GM12878 (cell line): ENCODE results near the gene FAM187B.
"Not testable (repeated sequence)": the region's sequence is repeated elsewhere in the genome, so short reads cannot be mapped to it uniquely, and the experiment has no call there.

Source experiments
- BHLHE40 ChIP-seq, 2 experiments: fragments of 450-650 bp in 1 of 2; IDR thresholded peaks; 2 replicates each; pipeline ENCODE4 v1.6.1; 2011 to 2017; ENCODE audit warnings: low read depth in 2 of 2, borderline replicate concordance in 1 of 2, improper control_type of control experiment in 1 of 2, low read length in 1 of 2, mild to moderate bottlenecking in 1 of 2
- CBFB ChIP-seq: IDR thresholded peaks from 2 replicates; pipeline ENCODE4 v1.6.1; 2016; ENCODE audit warnings: antibody characterized with exemption, low read depth
- CBX5 ChIP-seq: sonication (generic); IDR thresholded peaks from 2 replicates; pipeline ENCODE4 v1.6.1; 2016; ENCODE audit warnings: low read depth, moderate library complexity, mild to moderate bottlenecking, inconsistent platforms
- CHD4 ChIP-seq: fragments of 200-600 bp; sonication (generic); IDR thresholded peaks from 2 replicates; pipeline ENCODE4 v1.6.1; 2016; ENCODE audit warnings: mild to moderate bottlenecking
- EZH2 ChIP-seq: IDR thresholded peaks from 2 replicates; pipeline ENCODE4 v1.6.1; 2012; ENCODE audit warnings: low read depth, mild to moderate bottlenecking, control low read depth, inconsistent platforms, low read length, borderline replicate concordance; ENCODE audit not compliant: control insufficient read depth
- FOXM1 ChIP-seq: IDR thresholded peaks from 2 replicates; pipeline ENCODE4 v1.6.1; 2012; ENCODE audit warnings: low read depth, mild to moderate bottlenecking, inconsistent platforms, low read length, moderate library complexity
- JUNB ChIP-seq: IDR thresholded peaks from 2 replicates; pipeline ENCODE4 v1.6.1; 2016; ENCODE audit warnings: antibody characterized with exemption, mild to moderate bottlenecking
- MAX ChIP-seq: IDR thresholded peaks from 2 replicates; pipeline ENCODE4 v1.6.1; 2012; ENCODE audit warnings: low read depth, low read length, improper control_type of control experiment
- MEF2A ChIP-seq: IDR thresholded peaks from 2 replicates; pipeline ENCODE4 v1.6.1; 2011; ENCODE audit warnings: low read depth, mild to moderate bottlenecking, low read length, moderate library complexity; ENCODE audit not compliant: insufficient read depth
- POLR2A ChIP-seq: IDR thresholded peaks from 2 replicates; pipeline ENCODE4 v1.6.1; 2011; ENCODE audit warnings: low read depth, mild to moderate bottlenecking, low read length
- REST ChIP-seq: IDR thresholded peaks from 2 replicates; pipeline ENCODE4 v1.6.1; 2012; ENCODE audit warnings: mild to moderate bottlenecking, low read depth, low read length
- SP1 ChIP-seq: IDR thresholded peaks from one replicate; pipeline ENCODE4 v1.6.1; 2011; ENCODE audit warnings: low read depth, low read length
- STAT3 ChIP-seq: IDR thresholded peaks from 2 replicates; pipeline ENCODE4 v1.6.1; 2011; ENCODE audit warnings: low read depth, low read length, improper control_type of control experiment
- YY1 ChIP-seq: IDR thresholded peaks from 2 replicates; pipeline ENCODE4 v1.6.1; 2011; ENCODE audit warnings: low read depth, mild to moderate bottlenecking, low read length

GRCh38 chr19:35220973-35221590 is 7.5 kb downstream of the FAM187B start:
- TF ChIP-seq MEF2A; CHD4; EZH2; REST; FOXM1; JUNB; YY1; CBFB; BHLHE40 (IDR thresholded peaks at IDR 0.05; ENCODE audit: borderline replicate concordance in 1 of 2, low read depth in 2 of 2, low read length in 1 of 2); SP1; CBX5; POLR2A; STAT3; MAX: not testable (repeated sequence)
